SW480 (cell line): ENCODE results near the gene RGPD3.
"Not testable (repeated sequence)": the region's sequence is repeated elsewhere in the genome, so short reads cannot be mapped to it uniquely, and the experiment has no call there.

Experiments
- DNase-seq: peaks from one replicate; pipeline ENCODE4 v3.0.0-alpha.2; 2016; ENCODE audit warnings: low spot score

RGPD3 gene

GRCh38 chr2:106479563-106479962 is 11.3 kb upstream of the RGPD3 start:
- not testable (repeated sequence) for DNase-seq

GRCh38 chr2:106477647-106478046 is 9.4 kb upstream of the RGPD3 start:
- DNase-seq: not testable (repeated sequence)

DNA sequence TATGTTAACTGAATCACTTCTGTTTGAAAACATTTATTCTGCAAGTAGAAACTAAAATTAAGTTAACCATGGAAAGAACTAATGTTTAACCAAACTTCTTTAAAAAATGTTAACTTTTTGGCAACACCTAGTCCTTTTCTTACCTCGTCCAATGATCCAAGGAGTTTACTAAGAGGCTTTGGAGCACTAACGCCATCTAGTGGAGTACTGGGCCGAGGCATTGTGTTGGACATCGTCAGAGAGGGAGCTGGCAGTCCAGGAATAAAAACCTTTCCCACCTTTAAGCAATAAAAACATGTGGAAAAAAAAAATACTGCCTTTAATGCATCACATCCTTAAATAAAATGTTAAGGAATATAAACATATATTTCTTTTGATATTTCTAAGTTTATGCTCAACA is 2.4 kb upstream of the RGPD3 start:
- not testable (repeated sequence) for DNase-seq

GRCh38 chr2:106467516-106467915 is 697 bp downstream of the RGPD3 start:
- not testable (repeated sequence) for DNase-seq

GRCh38 chr2:106461882-106462281 is 6.3 kb downstream of the RGPD3 start:
- not testable (repeated sequence) for DNase-seq

DNA sequence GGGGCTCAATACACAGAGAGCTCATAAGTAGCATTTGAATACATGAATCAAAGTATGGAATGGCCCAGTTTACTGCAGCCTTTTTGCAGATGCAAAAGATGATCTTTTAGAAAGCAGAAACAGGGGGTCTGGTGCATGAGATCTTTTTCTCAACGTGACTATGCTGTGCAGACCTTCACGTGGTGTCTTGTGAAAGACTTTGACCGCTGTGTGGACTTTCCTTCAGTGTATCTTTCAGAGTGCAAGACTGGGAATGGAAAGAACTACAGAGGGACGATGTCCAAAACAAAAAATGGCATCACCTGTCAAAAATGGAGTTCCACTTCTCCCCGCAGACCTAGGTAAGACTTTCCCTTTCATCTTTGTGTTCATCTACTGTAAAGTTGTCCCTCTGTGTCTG is 77.5 kb downstream of the RGPD3 start:
- not testable (repeated sequence) for DNase-seq

DNA sequence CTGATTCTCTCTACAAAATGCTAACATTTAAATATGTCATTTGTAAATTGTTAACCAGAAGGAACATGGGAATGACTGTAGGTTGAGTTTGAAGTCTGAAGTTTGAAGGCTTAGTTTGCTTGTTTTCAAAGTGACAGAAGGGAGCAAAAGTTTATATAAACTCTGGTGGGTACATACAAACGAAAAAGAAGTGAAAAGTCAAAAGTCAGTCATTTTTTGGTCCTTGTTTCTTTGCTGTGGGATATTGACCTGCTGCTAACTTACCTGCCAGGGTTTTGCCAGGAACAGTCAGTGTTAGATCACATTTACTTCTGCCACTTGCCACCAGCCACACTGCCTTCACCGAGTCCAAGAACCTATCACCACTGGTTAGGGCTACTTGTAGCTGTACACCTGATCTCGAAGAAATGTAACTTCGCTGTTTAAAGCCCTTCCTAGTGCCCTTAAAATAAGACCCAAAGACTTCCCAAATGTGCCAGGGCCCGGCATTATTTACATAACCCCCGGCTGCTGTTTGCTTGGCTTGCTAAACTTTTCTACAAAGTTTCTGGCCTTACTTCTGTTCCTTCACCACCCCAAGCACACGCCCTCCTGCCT is 79.3 kb downstream of the RGPD3 start:
- not testable (repeated sequence) for DNase-seq

GRCh38 chr2:106384548-106384947 is 83.7 kb downstream of the RGPD3 start:
- DNase-seq: not testable (repeated sequence)

DNA sequence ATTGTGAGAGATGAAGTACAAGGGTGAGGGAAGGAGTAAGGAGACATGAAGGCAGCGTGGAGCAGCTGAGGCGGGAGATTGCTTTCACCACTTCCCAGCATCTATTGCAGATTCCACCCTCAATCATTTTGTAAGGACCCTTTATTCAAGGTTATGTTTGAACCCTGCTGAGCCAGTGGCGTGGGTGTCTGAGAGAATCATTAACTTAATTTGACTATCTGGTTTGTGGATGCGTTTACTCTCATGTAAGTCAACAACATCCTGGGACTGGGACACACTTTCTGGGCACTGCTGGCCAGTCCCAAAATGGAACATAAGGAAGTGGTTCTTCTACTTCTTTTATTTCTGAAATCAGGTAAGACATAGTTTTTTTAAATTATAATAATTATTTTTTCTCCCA is 86.3 kb downstream of the RGPD3 start:
- not testable (repeated sequence) for DNase-seq

DNA sequence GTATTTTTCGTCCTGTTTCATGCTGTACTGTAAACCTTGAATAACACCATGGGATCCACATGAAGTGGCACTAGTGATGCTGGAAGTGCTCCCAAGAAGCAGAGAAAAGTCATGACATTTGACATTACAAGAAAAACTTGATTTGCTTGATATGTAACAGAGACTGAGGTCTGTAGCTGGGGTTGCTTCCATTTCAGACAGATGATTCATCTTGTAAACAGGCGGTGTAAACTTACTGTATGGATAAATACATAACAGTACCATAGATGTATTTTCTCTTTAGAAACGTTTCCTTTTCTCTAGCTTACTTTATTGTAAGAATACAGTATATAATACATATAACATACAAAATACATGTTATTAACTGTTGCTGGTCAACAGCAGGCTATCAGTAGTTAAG is 88.6 kb downstream of the RGPD3 start:
- not testable (repeated sequence) for DNase-seq

DNA sequence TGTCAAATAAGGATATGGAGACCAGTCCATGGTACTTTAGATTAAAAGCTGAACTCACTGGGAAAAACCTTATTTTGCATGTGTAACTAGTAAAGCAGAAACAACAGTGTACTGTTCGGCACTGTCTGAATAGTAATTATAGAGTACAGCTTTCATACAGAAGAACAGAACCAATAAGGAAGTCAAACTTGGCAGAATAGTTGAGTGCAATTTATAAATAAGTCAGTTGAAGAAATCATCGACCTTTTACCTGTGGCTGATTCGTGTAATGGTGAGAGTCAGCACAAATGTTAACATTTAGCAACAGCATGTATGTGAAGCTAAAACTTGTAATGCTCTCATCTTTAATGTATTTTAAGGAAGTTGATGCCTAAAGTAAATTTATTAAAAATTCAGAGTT is 99.0 kb downstream of the RGPD3 start:
- DNase-seq: not testable (repeated sequence)

DNA sequence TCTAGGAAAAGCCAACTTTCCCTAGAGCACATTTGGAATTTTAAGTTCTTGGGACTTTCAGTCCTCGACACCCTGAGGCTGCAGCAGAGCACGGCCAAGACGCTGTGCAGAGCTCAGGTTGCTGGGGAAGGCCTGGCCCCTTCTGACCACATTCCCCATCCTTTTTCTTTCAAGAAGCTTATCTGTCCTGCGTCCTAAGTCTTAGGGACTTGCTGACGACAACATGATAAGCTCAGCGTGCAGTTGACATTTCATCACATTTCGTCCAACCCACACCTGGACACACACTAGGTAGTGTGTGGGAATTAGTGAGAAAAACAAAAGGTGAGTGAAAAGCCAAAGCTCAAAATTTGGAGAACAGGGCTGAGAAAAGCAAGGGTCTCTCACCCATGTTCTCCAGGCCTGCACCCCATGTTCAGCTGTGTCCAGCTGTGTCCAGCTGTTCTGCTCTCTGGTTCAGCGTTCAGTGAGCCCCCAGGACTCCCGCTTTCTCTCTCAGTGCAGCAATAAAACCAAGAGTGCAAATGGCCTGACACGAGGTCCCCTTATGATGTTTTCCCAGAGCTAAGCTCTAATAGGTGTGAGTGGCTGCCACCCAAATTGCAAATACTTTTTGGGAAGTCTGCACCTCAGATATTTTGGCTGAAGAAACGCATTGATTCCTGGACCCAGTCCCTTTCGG is 101.9 kb downstream of the RGPD3 start:
- DNase-seq: no peak

GRCh38 chr2:106363791-106364190 is 104.4 kb downstream of the RGPD3 start:
- DNase-seq: no peak

GRCh38 chr2:106362789-106363188 is 105.4 kb downstream of the RGPD3 start:
- DNase-seq: no peak

DNA sequence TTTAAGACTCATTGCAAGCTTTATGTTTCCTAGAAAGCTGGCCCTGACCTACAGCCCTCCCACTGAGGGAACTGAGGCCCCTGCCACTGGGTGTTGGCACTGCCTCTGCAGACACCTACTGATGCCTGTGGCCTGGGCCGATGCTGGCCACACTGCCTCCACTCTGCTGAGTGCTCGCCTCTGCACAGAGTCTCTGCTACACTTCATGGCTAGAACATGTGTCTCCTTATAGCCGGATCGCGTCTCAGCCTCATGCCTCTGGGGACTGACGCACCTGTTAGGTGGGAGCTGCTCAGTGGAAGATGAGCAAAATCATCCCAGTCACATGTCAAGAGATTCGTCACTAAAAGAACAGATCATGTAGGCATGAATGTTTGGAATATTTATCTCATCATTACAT is 108.7 kb downstream of the RGPD3 start:
- no peak for DNase-seq

- no peak for DNase-seq
These were observed 109.7 kb downstream of the RGPD3 start for GRCh38 chr2:106358521-106358920.

DNA sequence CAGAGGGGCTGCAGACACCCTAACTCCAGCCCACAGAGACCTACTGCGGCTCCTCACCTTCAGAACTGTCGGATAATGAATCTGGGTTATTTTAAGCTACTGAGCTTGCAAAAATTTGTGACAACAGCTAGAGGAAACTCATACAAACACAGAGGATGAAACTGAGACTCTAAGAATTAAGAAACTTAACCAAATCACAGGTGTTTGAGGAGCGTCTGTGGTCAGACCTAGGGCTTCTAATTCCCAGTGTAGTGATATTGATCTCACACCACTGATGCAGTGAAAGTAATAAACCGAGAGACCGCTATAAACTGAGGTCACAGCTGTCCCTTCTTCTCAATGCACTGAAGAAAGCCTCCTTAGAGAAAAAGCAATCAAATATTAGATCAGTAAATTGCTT is 110.1 kb downstream of the RGPD3 start:
- DNase-seq: no peak

DNA sequence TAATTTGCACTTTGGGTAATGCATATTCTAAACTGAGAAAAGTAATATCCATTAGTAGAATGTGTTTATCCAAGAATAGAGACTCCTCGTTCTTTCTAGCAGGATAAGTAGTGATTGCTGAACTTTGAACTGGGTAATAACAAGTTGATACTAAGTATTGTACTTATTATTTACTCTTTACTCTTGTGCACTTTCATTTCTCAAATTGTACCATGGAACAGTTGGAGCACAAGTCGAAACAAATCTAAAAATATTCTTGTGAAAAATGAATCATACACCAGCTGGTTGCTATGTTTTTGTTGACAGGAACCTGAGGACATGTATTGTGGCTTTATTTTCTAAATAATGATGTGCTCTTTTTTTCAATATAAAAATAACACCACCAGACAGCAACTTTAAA is 111.9 kb downstream of the RGPD3 start:
- no peak for DNase-seq

DNA sequence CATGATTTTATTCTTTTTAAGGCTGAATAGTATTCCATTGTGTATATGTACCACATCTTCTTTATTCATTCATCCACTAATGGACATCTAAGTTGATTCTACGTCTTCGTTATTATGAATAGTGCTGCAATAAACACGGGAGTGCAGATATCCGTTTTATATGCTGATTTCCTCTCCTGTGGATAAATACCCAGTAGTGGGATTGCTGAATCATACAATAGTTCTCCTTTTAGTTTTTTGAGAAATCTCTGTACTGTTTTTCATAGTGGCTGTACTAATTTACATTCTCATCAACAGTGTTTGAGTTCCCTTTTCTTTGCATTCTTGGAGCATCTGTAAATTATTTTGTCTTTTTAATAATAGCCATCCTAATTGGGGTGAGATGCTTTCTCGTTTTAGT is 114.5 kb downstream of the RGPD3 start:
- no peak for DNase-seq

DNA sequence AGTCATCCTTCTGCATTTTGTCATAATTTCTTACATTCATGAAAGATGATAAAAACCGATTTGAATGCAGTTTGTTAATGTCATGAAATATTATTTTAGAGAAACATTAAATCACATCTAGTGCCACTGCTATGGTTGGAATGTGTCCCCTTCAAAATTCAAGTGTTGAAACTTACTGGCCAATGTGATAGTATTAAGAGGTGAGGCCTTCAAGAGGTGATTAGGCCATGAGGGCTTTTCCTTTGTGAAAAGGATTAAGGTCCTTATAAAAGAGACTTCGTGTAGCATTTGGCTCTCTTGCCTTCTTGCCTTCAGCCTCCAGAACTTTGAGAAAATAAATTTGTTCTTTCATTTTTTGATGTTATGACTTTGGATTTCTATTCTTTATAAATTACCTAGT is 117.2 kb downstream of the RGPD3 start:
- DNase-seq: no peak

DNA sequence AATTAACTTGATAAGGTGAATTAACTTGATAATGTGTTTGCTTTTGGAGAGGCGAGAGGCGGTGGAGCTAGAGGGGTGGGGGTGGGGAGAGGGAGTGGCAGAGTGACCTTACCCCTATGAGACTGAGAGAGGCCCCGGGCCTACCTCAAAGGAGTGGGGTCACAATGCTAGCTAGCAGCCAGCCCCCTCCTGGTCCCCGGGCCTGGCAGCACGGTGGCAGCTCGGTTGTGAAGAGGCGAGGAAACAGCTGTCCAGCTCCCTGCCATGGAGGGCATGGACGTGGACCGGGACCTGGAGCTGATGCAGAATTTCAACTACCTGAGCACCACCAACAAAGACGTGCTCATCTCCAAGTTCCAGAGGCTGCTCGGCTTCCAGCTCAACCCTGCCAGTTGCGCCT is 123.9 kb downstream of the RGPD3 start:
- DNase-seq: no peak

DNA sequence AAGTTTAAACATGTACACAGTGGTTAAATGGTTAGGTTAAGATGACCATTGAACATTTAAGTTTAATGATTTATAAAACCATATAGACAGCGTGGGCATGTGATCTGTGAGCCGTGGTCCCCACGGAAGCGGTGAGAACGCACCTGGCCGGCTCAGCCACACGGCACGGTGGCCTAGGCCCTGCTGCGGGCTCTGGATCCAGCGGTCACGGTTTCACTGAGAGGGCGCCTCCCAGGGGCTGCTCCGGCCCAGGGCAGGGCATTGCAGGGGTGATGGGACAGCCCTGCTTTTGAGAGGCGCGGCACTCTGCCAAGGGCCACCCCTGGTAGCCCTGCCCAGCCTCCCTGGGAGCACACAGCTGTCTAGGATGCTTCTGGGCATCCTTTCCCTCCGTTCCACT is 124.9 kb downstream of the RGPD3 start:
- DNase-seq: no peak

- no peak for DNase-seq
These were observed 125.4 kb downstream of the RGPD3 start for GRCh38 chr2:106342831-106343251.

DNA sequence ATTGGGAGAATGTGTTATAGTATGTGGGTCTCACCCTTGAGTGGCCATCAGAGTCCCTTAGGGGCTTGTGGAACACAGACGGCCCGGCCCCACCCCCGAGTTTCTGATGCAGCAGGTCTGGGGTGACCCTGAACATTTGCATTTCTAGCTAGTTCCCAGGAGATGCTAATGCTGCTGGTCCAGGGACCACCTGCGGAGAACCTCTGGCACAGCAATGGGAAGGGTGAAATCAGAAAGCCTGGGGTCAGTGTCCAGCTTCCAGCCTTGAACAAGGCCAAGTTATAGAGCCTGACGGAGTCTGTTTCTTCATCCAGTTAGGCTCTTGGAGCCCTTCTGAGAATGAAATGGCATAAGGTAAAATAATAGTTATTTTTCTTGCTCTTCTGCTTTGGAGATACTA is 126.5 kb downstream of the RGPD3 start:
- DNase-seq: no peak
